Measurements from ENCODE around the gene WDR35.

The WDR35 gene

GRCh38 chr2:19865151-19865550, 124.8 kb downstream of the WDR35 start:
- DNase-seq: peak; percentile 69

- no peak for DNase-seq
Observed at GRCh38 chr2:19864381-19864780, 125.5 kb downstream of the WDR35 start.

GRCh38 chr2:19863303-19864041, 126.4 kb downstream of the WDR35 start:
- peak; percentile 61 for DNase-seq

GRCh38 chr2:19861813-19862212, 128.1 kb downstream of the WDR35 start:
- DNase-seq: no peak
